Astrocyte (in vitro differentiated cells and primary cell): ENCODE results near the gene SMIM3. TPM values are rescaled to one million over a fixed set of nuclear protein-coding genes. Genes with fewer than 3 reads are reported as not detected.
"Not testable (repeated sequence)": the region's sequence is repeated elsewhere in the genome, so short reads cannot be mapped to it uniquely, and the experiment has no call there.

Experiments used
- DNase-seq: peaks from one replicate; pipeline ENCODE4 v3.0.0-alpha.2; 2010; ENCODE audit warnings: low read depth
- FAIRE-seq: peaks from 2 replicates; lab custom pipeline; 2011; peaks lifted over from hg19 to GRCh38; lab: Jason Lieb, UNC
- H2AFZ ChIP-seq: 2 replicates; pipeline ENCODE4 v1.6.0; 2012; ENCODE audit warnings: low read depth, low read length, inconsistent platforms
- H3K27ac ChIP-seq: 2 replicates; pipeline ENCODE4 v1.5.1; 2011; ENCODE audit warnings: low read depth, low read length, inconsistent platforms
- H3K27me3 ChIP-seq: 2 replicates; pipeline ENCODE4 v1.6.0; 2011; ENCODE audit warnings: low read length, inconsistent platforms; ENCODE audit not compliant: insufficient read depth
- H3K36me3 ChIP-seq: 2 replicates; pipeline ENCODE4 v1.5.1; 2011; ENCODE audit warnings: low read length, inconsistent platforms; ENCODE audit not compliant: insufficient read depth
- H3K4me1 ChIP-seq: 2 replicates; pipeline ENCODE4 v1.5.1; 2011; ENCODE audit warnings: low read length, inconsistent platforms; ENCODE audit not compliant: insufficient read depth
- H3K4me2 ChIP-seq: 2 replicates; pipeline ENCODE4 v1.6.0; 2012; ENCODE audit warnings: low read length, inconsistent platforms
- H3K4me3 ChIP-seq: 2 replicates; pipeline ENCODE4 v1.5.1; 2011; ENCODE audit warnings: low read depth, mild to moderate bottlenecking, low read length, inconsistent platforms; ENCODE audit not compliant: insufficient read depth
- H3K79me2 ChIP-seq: 2 replicates; pipeline ENCODE4 v1.6.0; 2012; ENCODE audit warnings: mild to moderate bottlenecking, low read length, inconsistent platforms; ENCODE audit not compliant: insufficient read depth
- H3K9ac ChIP-seq: 2 replicates; pipeline ENCODE4 v1.6.0; 2012; ENCODE audit warnings: mild to moderate bottlenecking, low read length, inconsistent platforms
- H3K9me3 ChIP-seq: 2 replicates; pipeline ENCODE4 v1.5.1; 2012; ENCODE audit warnings: low read depth, mild to moderate bottlenecking, low read length, inconsistent platforms; ENCODE audit not compliant: insufficient read depth
- H4K20me1 ChIP-seq: 2 replicates; pipeline ENCODE4 v1.6.0; 2012; ENCODE audit warnings: low read length, inconsistent platforms; ENCODE audit not compliant: insufficient read depth
- H3K27ac Mint-ChIP-seq: one replicate; pipeline ENCODE4 v1.8.0; 2021; ENCODE audit warnings: mild to moderate bottlenecking, mixed read lengths; ENCODE audit not compliant: unreplicated experiment
- H3K27me3 Mint-ChIP-seq: one replicate; pipeline ENCODE4 v1.8.0; 2021; ENCODE audit warnings: low read depth, mixed read lengths; ENCODE audit not compliant: unreplicated experiment
- H3K36me3 Mint-ChIP-seq: one replicate; pipeline ENCODE4 v1.8.0; 2021; ENCODE audit warnings: low read depth, mixed read lengths; ENCODE audit not compliant: unreplicated experiment
- H3K4me1 Mint-ChIP-seq: one replicate; pipeline ENCODE4 v1.8.0; 2021; ENCODE audit warnings: low read depth, mixed read lengths; ENCODE audit not compliant: unreplicated experiment
- H3K4me3 Mint-ChIP-seq: one replicate; pipeline ENCODE4 v1.8.0; 2021; ENCODE audit warnings: mild to moderate bottlenecking, moderate library complexity, mixed read lengths; ENCODE audit not compliant: unreplicated experiment
- H3K9me3 Mint-ChIP-seq: one replicate; pipeline ENCODE4 v1.8.0; 2021; ENCODE audit warnings: mild to moderate bottlenecking, mixed read lengths; ENCODE audit not compliant: unreplicated experiment
- CTCF ChIP-seq: IDR thresholded peaks from 2 replicates; pipeline ENCODE4 v1.5.1; 2011; ENCODE audit warnings: low read depth, mild to moderate bottlenecking, inconsistent platforms, low read length, moderate library complexity; ENCODE audit not compliant: insufficient read depth
- EZH2 ChIP-seq: IDR thresholded peaks from 2 replicates; pipeline ENCODE4 v1.6.1; 2012; ENCODE audit warnings: mild to moderate bottlenecking, low read length, inconsistent platforms; ENCODE audit not compliant: insufficient read depth
- total RNA-seq: library from RNA; stranded (reverse); gene quantifications from 2 replicates; pipeline ENCODE4 v1.2.1, GENCODE V29; 2021

Gene SMIM3
- total RNA-seq, 1 donor from 2014 or later = 16.7 TPM

GRCh38 chr5:150816946-150817345 is 38.4 kb downstream of the SMIM3 start:
- Histone ChIP-seq H3K27ac (no peak overlapping the region), H3K9ac (no peak overlapping the region), H3K36me3 (no peaks in the 10 kb centered on the region), H4K20me1 (no peaks in the 10 kb centered on the region), H3K9me3 (no peaks in the 10 kb centered on the region), H3K4me3 (no peak overlapping the region), H3K79me2 (no peaks in the 10 kb centered on the region), H3K4me1 (no peaks in the 10 kb centered on the region), H3K4me2 (no peak overlapping the region), H3K27me3 (no peaks in the 10 kb centered on the region), H2AFZ (no peak overlapping the region)
- H3K27me3 Mint-ChIP-seq = peaks cover 3% of the 10 kb centered on the region
- H3K4me1 Mint-ChIP-seq = no peaks in the 10 kb centered on the region
- TF ChIP-seq EZH2 (no peak), CTCF (no peak)
- DNase-seq = no peak
- peaks cover 9% of the 10 kb centered on the region for H3K9me3 Mint-ChIP-seq
- no peak overlapping the region for H3K27ac Mint-ChIP-seq
- no peak for FAIRE-seq
- H3K36me3 Mint-ChIP-seq = no peaks in the 10 kb centered on the region
- H3K4me3 Mint-ChIP-seq = no peak overlapping the region

DNA sequence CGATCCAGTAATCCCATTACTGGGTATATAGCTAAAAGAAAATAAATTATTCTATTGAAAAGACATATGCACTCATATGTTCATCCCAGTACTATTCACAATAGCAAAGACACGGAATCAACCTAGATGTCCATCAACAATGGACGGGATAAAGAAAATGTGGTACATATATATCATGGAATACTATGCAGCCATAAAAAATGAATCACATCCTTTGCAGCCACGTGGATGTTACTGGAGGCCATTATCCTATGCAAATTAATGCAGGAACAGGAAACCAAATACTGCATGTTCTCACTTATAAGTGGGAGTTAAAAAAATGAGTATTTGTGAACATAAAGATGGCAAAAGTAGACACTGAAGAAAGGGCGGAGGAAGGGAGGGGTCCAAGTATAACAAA is 51.2 kb downstream of the SMIM3 start:
- no peak for FAIRE-seq
- no peaks in the 10 kb centered on the region for H3K4me1 Mint-ChIP-seq

DNA sequence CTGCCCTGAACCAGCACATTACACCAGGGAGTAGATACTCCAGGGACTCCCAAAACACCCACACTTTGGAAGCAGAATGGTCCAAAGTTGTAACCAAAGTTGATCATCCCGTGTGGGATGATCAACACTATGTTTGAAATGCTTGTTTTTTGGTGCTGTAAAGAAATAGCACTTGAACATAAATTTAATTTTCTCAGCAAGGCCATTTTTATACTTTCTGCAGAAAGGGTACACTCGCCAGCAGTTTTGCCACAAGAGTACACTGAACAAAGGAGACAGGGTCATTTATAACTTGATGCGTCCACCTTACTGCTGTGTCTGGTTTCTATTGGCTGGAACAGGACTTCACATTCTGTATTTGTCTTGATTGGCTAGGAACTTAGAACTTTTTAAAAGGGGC is 53.3 kb downstream of the SMIM3 start:
- not testable (repeated sequence) for DNase-seq, H3K27ac ChIP-seq, H3K27me3 Mint-ChIP-seq, H2AFZ ChIP-seq, H3K4me3 ChIP-seq, H3K27me3 ChIP-seq, FAIRE-seq, H3K4me1 ChIP-seq, H3K4me3 Mint-ChIP-seq, H3K36me3 Mint-ChIP-seq, H3K4me2 ChIP-seq, H3K79me2 ChIP-seq, H3K9ac ChIP-seq, H3K4me1 Mint-ChIP-seq, H3K27ac Mint-ChIP-seq, H4K20me1 ChIP-seq, H3K36me3 ChIP-seq, H3K9me3 ChIP-seq
- peaks cover 13% of the 10 kb centered on the region for H3K9me3 Mint-ChIP-seq

More for the DNA sequence above, 51.2 kb downstream of the SMIM3 start:
- H3K9ac ChIP-seq = no peak overlapping the region
- H2AFZ ChIP-seq = no peak overlapping the region
- no peaks in the 10 kb centered on the region for H3K4me1 ChIP-seq
- no peak for DNase-seq
- H3K79me2 ChIP-seq = no peaks in the 10 kb centered on the region
- no peak for TF ChIP-seq EZH2
- no peak for TF ChIP-seq CTCF
- Mint-ChIP-seq H3K9me3 (peaks cover 11% of the 10 kb centered on the region), H3K36me3 (no peaks in the 10 kb centered on the region), H3K27me3 (no peaks in the 10 kb centered on the region), H3K4me3 (no peak overlapping the region), H3K27ac (no peak overlapping the region)
- H3K4me2 ChIP-seq = no peak overlapping the region
- H3K36me3 ChIP-seq = no peaks in the 10 kb centered on the region
- H3K4me3 ChIP-seq = no peak overlapping the region
- H4K20me1 ChIP-seq = no peaks in the 10 kb centered on the region
- no peaks in the 10 kb centered on the region for H3K27me3 ChIP-seq
- H3K27ac ChIP-seq = no peak overlapping the region
- H3K9me3 ChIP-seq = no peaks in the 10 kb centered on the region
